Subcutaneous abdominal adipose tissue (tissue), 5 donors: ENCODE measurements around the gene DBF4B.

ENCODE experiments used
- H3K27ac ChIP-seq: one replicate; pipeline ENCODE4 v1.7.0; 2013; ENCODE audit warnings: low read depth, mild to moderate bottlenecking, inconsistent platforms, low read length, moderate library complexity
- H3K27me3 ChIP-seq, 5 donors: one replicate each; pipeline ENCODE4 v1.7.0; 2013; ENCODE audit warnings: low read length in 5 of 5, inconsistent platforms in 1 of 5; ENCODE audit not compliant: control insufficient read depth in 5 of 5, insufficient read depth in 4 of 5
- H3K36me3 ChIP-seq, 5 donors: one replicate each; pipeline ENCODE4 v1.7.0; 2013; ENCODE audit warnings: low read length in 5 of 5; ENCODE audit not compliant: control insufficient read depth in 5 of 5, insufficient read depth in 5 of 5
- H3K4me1 ChIP-seq, 5 donors: one replicate each; pipeline ENCODE4 v1.7.0; 2013; ENCODE audit warnings: low read length in 5 of 5, mild to moderate bottlenecking in 3 of 5, moderate library complexity in 1 of 5; ENCODE audit not compliant: control insufficient read depth in 5 of 5, insufficient read depth in 5 of 5
- H3K4me3 ChIP-seq, 5 donors: one replicate each; pipeline ENCODE4 v1.7.0; 2013; ENCODE audit warnings: low read length in 5 of 5, low read depth in 1 of 5
- H3K9ac ChIP-seq, 5 donors: one replicate each; pipeline ENCODE4 v1.7.0; 2013; ENCODE audit warnings: low read length in 5 of 5, mild to moderate bottlenecking in 4 of 5, moderate library complexity in 3 of 5
- H3K9me3 ChIP-seq, 5 donors: one replicate each; pipeline ENCODE4 v1.7.0; 2013; ENCODE audit warnings: low read length in 5 of 5; ENCODE audit not compliant: control insufficient read depth in 5 of 5
- donor health status: healthy.
- donor health status: healthy.
- donor health status: healthy.
- donor health status: healthy.
- donor health status: healthy.

Gene DBF4B

GRCh38 chr17:44769230-44769629 lies 60.8 kb downstream of the DBF4B start:
- Histone ChIP-seq H3K27ac (no peak overlapping the region), H3K9ac (no peak overlapping the region), H3K36me3 (no peaks in the 10 kb centered on the region), H3K4me3 (no peak overlapping the region), H3K27me3 (peaks cover 19 to 28% (median 22%) of the 10 kb centered on the region in 5 donors), H3K9me3 (no peaks in the 10 kb centered on the region), H3K4me1 (no peaks in the 10 kb centered on the region)

DNA sequence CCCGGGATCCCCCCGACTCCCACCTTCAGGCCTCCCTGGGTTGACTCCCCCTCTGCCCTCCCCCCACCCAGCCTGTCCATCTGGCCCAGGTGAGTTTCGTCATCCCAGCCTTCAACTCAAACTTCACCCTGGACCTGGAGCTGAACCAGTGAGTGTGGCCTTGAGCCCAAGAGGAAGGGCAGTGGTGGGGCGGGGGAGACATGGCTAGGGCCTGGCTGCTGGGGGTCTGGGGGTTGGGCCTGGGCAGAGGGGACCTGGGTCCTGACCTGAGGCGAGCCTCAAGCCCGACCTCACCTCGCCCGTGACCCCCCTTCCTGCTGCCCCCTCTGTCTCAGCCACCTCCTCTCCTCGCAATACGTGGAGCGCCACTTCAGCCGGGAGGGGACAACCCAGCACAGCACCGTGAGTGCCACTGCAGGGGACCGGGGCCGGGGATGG lies 61.2 kb downstream of the DBF4B start:
- H3K9me3 ChIP-seq = no peaks in the 10 kb centered on the region
- peaks cover 19 to 28% (median 23%) of the 10 kb centered on the region in 5 donors for H3K27me3 ChIP-seq
- no peak overlapping the region for H3K27ac ChIP-seq
- H3K4me1 ChIP-seq = peaks cover 0 to 2% (median 0%) of the 10 kb centered on the region in 5 donors
- H3K36me3 ChIP-seq = no peaks in the 10 kb centered on the region
- H3K4me3 ChIP-seq = no peak overlapping the region
- H3K9ac ChIP-seq = no peak overlapping the region

DNA sequence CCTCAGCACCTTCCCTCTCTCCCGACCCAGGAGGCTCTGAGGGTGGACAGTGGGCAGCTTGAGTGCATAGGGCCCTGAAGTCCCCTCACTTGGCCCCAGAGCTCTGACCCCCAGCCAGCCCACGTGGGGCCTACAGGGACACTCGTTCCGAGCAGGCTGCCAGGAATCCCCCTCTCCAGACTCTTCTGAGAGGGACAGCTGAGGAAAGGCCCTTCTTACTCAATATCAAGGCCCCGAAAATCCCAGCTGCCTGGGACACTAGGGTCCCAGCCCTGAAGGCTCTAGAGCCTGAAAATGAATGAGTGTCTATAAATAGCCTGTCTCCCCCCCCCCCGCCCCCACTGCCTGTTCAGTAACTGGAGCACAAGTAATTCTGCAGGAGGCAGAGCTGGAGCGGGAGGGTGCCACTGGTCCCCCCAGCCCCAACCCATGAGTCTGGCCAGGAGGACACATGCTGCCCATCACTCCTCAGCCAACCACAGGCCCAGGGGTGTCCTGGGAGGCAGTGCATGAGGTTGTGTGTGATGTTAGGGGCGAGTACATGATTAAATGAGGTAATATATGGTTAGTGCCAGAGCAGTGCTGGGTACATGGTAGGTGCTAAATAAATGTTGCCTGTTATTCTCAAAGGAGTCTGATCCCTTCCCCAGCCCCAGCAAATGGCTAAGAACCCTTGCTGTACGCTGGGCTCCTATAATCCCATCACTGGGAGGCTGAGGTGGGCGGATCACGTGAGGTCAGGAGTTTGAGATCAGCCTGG lies 61.9 kb downstream of the DBF4B start:
- Histone ChIP-seq H3K9me3 (no peaks in the 10 kb centered on the region), H3K9ac (no peak overlapping the region), H3K4me1 (peaks cover 0 to 8% (median 5%) of the 10 kb centered on the region in 5 donors), H3K4me3 (no peak overlapping the region), H3K27ac (no peak overlapping the region), H3K36me3 (no peaks in the 10 kb centered on the region), H3K27me3 (peaks cover 19 to 28% (median 23%) of the 10 kb centered on the region in 5 donors)

GRCh38 chr17:44772308-44773045 lies 64.0 kb downstream of the DBF4B start:
- Histone ChIP-seq H3K9me3 (no peaks in the 10 kb centered on the region), H3K4me1 (peaks cover 0 to 21% (median 14%) of the 10 kb centered on the region in 5 donors), H3K27me3 (peaks cover 17 to 26% (median 20%) of the 10 kb centered on the region in 5 donors), H3K36me3 (no peaks in the 10 kb centered on the region), H3K9ac (no peak overlapping the region), H3K27ac (no peak overlapping the region), H3K4me3 (no peak overlapping the region)

DNA sequence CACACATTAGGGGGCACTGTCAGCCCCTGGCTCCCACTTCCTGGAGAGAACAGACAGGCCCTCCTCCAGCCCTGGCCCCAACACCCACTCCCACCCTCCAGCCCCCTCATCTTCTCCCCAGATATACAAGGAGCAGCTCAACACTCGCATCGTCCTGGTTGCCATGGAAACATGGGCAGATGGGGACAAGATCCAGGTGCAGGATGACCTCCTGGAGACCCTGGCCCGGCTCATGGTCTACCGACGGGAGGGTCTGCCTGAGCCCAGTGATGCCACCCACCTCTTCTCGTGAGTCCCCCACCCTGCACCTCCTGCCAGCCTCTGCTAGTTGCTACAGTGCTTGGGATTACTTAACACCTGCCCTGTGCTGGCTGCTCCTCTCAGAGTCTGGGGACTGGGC lies 64.7 kb downstream of the DBF4B start:
- H3K9ac ChIP-seq = no peak overlapping the region
- no peaks in the 10 kb centered on the region for H3K36me3 ChIP-seq
- H3K4me3 ChIP-seq = no peak overlapping the region
- no peak overlapping the region for H3K27ac ChIP-seq
- no peaks in the 10 kb centered on the region for H3K9me3 ChIP-seq
- peaks cover 0 to 21% (median 14%) of the 10 kb centered on the region in 5 donors for H3K4me1 ChIP-seq
- peaks cover 17 to 24% (median 19%) of the 10 kb centered on the region in 5 donors for H3K27me3 ChIP-seq

DNA sequence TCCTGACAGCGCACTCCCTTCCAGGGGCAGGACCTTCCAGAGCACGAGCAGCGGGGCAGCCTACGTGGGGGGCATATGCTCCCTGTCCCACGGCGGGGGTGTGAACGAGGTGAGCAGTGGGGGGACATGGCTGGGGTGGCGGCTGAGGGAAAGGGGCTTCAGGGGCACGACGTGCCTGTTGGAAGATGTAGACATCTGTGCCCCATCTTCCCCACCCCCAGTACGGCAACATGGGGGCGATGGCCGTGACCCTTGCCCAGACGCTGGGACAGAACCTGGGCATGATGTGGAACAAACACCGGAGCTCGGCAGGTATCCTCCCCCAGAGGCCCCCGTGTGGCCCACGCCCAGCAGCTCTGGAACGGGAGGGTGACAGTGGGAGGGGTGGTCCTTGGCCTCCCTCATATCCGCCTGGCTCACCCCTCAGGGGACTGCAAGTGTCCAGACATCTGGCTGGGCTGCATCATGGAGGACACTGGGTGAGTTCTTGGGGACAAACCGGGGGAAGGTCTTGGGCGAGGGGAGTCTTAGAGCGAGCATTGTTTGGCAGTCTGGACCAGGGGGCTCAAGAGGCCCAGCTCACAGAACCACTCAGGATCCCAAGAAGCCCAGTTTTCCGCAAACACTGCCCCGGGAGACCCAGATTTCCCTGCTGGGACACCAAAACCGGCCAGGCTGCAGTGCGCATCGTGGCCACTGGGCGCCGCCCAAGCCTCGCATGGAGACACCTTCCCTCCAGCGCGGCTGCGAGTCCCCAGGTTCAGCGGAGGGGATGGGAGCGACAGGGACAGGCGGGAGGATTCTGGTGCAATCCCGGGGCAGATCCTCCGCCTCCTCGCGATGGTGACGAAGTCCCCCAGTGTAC lies 66.0 kb downstream of the DBF4B start:
- Histone ChIP-seq H3K27ac (no peak overlapping the region), H3K9ac (peak overlapping the region in 1 of 5 donors; percentile 43), H3K36me3 (no peaks in the 10 kb centered on the region), H3K9me3 (no peaks in the 10 kb centered on the region), H3K27me3 (peaks cover 14 to 26% (median 19%) of the 10 kb centered on the region in 5 donors), H3K4me3 (peak overlapping the region in 4 of 5 donors; percentile 59 to 79 (median 70)), H3K4me1 (peaks cover 0 to 29% (median 19%) of the 10 kb centered on the region in 5 donors)

DNA sequence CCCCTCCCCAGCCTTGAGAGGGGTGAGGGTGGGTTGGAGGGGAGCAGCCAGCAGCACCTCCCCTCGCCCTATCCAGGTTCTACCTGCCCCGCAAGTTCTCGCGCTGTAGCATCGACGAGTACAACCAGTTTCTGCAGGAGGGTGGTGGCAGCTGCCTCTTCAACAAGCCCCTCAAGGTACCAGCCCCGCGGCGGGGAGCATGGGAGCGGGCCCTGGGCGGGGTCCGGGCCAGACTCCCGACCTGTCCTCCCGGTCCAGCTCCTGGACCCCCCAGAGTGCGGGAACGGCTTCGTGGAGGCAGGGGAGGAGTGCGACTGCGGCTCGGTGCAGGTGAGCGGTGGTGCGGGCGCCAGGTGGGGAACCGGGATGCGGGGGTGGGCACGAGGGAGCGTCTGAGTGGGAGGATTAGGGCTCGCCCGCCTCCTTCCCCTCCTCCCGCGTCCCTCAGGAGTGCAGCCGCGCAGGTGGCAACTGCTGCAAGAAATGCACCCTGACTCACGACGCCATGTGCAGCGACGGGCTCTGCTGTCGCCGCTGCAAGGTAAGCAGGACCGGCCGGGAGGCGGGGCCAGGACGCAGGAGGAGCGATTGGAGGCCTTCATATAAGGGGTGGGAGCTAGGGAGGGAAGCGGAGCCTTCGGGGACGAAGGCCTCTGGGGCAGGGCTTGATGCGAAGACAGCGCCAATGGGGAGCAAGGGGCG lies 66.8 kb downstream of the DBF4B start:
- Histone ChIP-seq H3K4me1 (peaks cover 0 to 31% (median 19%) of the 10 kb centered on the region in 5 donors), H3K36me3 (no peaks in the 10 kb centered on the region), H3K4me3 (peak overlapping the region in 4 of 5 donors; percentile 59 to 79 (median 70)), H3K9me3 (no peaks in the 10 kb centered on the region), H3K27me3 (peaks cover 14 to 29% (median 20%) of the 10 kb centered on the region in 5 donors), H3K9ac (peak overlapping the region in 2 of 5 donors; percentile 25 to 43), H3K27ac (no peak overlapping the region)

DNA sequence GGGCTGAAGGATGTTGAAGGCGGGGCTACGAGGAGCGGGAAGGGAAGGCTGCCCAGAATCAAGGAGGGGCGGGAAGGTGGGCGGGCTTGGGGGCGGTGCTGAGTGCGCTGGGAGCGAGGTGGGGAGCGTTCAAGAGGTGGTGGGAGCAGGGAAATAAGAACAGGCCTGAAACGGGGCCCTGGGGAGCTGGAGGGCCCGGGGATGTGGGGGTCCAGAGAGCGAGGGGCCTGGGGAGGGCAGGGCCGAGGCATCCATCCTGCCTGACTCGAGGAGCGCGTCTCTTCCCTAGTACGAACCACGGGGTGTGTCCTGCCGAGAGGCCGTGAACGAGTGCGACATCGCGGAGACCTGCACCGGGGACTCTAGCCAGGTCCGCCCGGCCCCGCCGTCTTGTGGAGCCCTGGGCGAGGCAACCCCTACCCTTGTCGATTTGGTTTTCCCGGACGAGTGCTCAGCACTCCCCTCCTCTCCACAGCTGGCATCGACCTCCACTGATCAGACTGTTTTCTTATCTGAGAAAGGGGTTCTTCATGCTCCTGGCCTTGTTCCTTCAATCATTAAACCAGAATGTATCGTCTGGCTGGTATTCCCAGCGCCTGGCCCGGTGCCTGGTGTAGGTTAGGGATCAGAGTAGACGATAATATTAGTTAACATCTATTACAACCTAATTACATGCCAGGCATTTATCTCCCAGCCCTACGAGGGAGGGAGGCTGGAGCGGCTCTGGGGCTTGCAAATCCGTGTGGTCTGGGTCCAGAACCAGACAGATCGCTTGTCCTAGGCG lies 67.6 kb downstream of the DBF4B start:
- peaks cover 0 to 31% (median 19%) of the 10 kb centered on the region in 5 donors for H3K4me1 ChIP-seq
- no peaks in the 10 kb centered on the region for H3K9me3 ChIP-seq
- peaks cover 14 to 26% (median 19%) of the 10 kb centered on the region in 5 donors for H3K27me3 ChIP-seq
- H3K36me3 ChIP-seq = no peaks in the 10 kb centered on the region
- peak overlapping the region in 4 of 5 donors; percentile 59 to 79 (median 70) for H3K4me3 ChIP-seq
- no peak overlapping the region for H3K27ac ChIP-seq
- H3K9ac ChIP-seq = peak overlapping the region in 2 of 5 donors; percentile 41 to 77
